RCC 7860 (cell line): ENCODE measurements around the gene PHOSPHO1.
"Not testable (repeated sequence)": the region's sequence is repeated elsewhere in the genome, so short reads cannot be mapped to it uniquely, and the experiment has no call there.

ENCODE experiments used
- DNase-seq: peaks from one replicate; pipeline ENCODE4 v3.0.0-alpha.2; 2015; ENCODE audit warnings: low spot score
- FAIRE-seq: peaks from 2 replicates; lab custom pipeline; 2012; peaks lifted over from hg19 to GRCh38; lab: Jason Lieb, UNC

Gene PHOSPHO1

DNA sequence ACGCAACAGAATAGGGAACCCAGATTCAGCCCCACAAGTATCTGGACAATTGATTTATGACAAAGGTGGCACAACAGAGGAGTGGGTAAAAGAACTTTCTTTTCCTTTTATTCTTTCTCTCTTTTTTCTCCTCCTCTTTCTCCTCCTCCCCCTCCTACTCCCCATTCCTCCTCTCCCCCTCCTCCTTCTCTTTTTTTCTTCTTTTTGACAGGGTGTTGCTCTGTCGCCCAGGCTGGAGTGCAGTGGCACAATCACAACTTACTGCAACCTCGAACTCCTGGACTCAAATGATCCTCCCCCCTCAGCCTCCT, 36.3 kb downstream of the PHOSPHO1 start:
- no peak for FAIRE-seq

DNA sequence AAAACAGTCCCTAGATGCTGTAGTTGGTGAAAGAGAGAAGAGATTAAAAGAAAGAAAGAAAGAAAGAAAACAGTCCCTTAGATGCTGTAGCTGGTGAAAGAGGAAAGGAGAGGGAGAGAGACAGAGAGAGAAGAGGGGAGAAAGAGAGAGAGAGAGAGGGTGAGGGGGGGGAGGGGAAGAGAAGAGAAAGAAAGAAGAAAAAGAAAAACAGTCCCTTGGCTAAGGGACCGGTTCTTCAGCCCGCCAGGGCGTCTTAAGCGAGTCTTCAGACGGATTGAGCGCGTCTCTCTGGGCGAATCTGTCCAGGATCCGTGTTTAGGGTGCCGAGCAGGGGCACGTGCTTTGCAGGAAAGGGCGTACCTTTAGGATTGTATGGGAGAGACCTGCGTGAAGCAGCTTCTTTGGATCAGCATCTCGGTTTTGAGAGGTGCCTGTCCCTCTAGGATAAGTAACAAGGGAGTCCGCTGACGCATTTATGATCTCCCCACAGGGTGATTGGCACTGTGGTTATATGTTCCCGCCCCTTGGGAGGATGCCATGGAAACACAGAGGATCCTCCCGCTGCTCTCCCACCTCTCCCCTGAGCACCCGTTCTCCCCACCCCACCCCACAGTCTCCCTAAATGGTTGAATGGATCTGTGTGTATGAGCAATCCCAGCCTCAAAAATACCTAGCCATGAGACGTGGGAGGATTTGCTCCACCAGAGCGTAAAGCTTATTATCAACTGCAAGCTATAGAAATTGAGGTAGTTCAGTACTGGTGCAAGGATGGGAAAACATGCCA, 36.9 kb downstream of the PHOSPHO1 start:
- FAIRE-seq (peak; percentile 95), DNase-seq (peak; percentile 98)

More for the DNA sequence above, 36.3 kb downstream of the PHOSPHO1 start:
- DNase-seq = no peak

DNA sequence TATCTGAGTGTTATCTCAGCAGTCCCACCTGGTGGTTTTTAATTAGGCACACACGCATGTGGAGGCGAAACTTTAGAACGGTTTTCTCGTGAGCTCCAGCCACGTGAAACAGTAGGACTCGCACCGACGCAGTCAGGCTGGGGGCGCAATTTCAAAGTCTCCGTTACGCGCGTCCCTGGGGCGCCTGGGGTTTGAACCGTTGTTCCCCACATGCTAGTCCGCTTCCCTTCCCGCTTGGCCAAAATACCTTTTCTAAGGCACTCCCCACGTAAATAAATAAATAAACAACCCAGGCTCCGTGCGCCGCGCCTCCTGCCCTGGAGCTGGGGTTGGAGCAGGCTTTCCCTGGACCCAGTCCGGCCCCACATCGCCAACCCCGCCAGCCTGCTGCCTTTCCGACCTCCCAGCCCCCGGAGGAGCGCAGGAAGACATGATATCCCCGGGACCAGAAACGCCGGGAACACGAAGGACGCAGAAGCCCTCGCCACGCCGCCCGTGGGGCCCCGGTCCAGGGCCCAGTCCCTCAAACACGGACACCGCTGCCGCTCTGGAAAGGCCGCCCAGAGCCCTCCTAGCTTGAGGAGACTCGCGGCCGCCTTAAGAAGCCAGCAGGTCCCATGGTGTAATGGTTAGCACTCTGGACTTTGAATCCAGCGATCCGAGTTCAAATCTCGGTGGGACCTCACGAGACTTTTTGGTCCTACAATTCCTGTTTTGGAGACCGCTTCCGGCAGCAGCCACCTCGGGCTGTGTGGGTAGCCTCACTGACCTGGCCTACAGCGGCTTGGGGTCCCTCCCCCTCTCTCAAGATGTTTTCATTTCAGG, 38.5 kb downstream of the PHOSPHO1 start:
- FAIRE-seq = no peak
- peak; percentile 86 for DNase-seq

DNA sequence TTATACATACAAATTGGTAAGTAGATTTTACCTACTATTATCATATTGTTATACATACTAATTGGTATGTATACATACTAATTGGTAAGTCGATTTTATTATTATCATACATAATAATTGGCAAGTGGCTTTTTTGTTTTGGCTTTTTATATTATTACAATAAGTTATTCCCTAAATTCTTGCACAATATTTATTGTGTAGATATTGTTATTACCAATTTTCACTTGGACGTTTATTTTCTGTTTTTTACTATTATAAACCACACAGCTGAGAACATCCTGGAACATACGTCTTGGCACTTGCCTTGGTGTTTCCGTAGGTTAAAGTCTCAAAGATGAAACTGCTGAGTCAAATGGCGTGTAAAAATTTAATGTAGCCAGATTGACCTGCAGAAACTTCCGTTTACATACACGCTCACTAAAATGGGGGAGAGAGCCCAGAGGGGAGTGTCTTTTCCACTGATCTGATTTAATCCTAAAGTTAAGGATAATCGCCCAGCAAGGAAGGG, 39.1 kb downstream of the PHOSPHO1 start:
- DNase-seq (no peak), FAIRE-seq (peak; percentile 20)

DNA sequence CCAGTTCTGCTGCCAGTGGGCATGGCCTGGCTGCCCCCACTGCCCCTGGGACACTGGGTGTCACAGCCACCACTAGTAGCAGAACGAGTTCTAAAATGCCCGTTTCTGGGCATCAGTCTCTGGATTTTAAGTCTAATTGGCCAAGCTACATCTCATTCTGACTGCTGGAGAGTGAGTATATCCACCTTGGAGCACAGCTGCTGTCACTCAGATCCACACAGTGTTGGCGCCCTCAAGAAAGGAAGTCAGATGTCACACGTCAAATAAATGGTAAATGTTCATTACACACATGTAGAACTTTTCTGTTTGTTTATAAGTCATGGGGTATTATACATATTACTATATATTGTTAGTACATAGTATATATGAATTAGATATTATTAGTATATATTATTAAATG, 39.7 kb downstream of the PHOSPHO1 start:
- DNase-seq (no peak), FAIRE-seq (no peak)

DNA sequence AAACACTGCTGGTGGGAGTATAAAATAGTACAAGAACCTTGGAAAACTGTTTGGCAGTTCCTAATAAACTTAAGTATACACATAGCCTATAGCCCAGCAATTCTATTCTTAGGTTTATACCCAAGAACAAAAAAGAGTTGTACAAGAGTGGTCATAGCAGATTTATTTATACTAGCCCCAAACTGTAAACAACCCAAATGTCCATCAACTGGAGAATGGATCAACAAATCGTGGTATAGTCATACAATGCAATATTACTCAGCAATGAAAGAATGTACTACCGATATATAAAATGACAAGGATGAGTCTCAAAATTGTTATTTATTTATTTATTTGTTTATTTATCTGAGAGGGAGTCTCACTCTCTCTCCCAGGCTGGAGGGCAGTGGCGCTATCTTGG, 43.3 kb downstream of the PHOSPHO1 start:
- no peak for DNase-seq
- FAIRE-seq = no peak

DNA sequence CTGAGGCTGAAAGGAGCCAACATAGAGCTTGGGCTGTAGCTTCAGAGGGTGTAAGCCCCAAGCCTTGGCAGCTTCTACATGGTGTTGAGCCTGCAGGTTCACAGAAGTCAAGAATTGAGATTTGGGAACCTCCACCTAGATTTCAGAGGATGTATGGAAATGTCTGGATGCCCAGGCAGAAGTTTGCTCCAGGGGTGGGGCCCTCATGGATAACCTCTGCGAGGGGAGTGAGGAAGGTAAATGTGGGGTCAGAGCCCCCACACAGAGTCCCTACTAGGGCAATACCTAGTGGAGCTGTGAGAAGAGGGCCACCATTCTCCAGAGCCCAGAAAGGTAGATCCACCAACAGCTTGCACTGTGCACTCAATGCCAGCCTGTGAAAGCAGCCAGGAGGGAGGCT, 45.2 kb downstream of the PHOSPHO1 start:
- FAIRE-seq, DNase-seq: not testable (repeated sequence)

DNA sequence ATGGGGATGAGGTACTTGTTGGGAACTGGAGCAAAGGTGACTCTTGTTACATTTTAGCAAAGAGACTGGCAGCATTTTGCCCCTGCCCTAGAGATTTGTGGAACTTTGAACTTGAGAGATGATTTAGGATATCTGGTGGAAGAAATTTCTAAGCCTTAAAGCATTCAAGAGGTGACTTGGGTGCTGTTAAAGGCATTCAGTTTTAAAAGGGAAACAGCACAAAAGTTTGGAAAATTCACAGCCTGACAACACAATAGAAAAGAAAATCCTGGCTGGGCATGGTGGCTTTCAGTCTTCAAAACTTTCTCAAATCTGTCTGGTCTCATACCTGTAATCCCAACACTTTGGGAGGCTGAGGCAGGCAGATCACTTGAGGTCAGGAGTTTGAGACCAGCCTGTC, 46.1 kb downstream of the PHOSPHO1 start:
- DNase-seq, FAIRE-seq: not testable (repeated sequence)

DNA sequence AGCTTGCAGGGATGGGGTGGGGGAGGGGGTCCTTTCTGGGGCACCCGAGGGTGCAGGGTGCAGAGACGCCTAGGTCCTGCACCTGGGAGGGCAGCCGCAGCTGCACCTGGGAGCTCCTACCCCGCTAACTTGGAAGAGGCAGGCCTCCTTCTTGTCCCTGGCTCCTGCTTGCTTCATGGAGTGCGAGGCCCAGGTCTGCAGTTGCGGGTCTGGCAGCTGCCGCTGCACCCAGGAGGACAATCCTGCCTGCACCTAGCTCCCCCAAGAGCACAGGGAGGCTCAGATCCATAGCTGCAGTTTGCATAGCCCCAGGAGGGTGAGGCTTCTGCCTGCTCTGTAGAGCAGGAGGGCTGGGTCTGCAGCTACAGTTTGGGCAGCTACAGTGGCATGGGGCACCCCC, 46.8 kb downstream of the PHOSPHO1 start:
- DNase-seq (no peak), FAIRE-seq (no peak)

DNA sequence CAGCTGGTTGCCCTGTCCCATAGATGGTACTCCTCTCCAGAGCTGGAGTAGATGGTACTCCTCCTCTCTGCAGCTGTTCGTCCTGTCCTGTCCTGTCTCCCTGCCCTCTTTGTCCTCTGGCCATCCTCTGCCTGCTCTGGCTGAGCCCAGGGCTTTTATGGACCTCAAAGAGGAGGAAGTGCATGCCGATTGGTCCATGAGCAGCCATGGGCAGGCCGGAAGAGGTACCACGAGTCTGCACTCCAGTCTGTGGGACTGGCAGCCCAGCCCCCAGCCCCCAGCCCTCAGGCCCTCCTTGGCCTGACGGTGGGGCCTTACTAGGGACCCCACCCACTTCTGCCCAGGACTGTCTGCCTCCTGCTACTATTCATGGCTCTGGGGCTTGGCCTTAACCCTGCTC, 47.2 kb downstream of the PHOSPHO1 start:
- FAIRE-seq (no peak), DNase-seq (no peak)

DNA sequence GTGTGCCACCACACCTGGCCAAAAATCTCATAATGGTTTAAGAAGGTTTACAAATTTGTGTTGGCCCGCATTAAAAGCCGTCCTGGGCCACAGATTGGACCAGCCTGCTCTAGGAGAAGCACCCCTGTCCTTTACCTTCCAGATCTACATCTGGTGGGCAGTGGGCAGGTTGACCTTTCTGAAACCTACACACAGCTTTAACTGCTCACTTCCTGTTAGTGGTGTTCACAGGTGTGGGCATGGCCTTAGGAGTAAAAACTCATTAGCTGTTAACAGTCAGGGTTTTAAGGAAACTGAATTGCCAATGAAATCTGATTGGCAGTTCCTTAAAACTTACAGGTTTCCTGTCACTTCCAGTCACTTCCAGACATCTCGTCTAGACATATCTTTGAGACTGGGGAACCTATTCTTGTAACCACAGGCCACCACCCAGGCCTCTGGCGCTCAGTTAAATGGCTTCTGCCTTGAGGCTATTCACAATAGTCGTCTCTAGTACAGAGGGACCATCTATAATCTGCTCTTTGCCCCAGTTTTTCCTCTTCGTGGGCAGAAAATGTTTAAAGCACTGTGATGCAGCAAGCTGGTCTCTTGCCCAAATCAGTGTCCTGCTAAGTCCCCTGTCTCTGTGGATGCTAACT, 49.5 kb downstream of the PHOSPHO1 start:
- no peak for FAIRE-seq
- no peak for DNase-seq

DNA sequence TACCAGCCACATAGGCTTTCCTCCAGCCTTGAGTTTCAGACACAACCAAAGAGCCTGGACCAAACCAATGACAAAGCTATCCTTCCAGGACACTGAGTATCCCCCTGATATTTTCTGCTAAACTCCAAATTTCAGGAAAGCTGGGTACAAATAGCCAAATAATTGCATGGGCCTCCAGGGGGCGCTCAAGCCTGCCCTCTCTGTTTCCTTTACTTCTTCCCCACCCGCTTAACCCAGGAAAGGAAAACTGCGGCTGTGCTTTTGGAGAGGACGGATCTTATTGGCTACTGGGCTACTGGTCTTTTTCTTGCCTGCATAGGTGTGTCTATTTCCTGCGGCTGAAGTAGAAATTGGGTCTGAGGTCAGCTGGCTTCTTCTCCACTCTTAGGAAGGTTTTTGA, 50.3 kb downstream of the PHOSPHO1 start:
- DNase-seq (peak; percentile 46), FAIRE-seq (peak; percentile 47)

DNA sequence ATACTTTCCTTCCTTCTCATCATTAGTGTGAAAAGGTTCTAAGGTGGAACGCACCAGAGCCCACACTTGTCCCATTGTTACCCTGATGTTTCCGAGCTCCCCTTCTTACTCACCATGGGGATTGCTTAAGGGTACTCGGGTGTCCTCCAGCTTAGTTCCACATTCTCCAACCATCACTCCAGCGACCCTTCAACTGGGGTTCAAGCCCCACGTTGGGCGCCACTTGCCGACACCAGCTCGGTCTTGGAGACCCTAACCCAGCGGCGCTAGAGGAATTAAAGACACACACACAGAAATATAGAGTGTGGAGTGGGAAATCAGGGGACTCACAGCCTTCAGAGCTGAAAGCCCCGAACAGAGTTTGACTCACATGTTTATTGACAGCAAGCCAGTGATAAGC, 54.6 kb downstream of the PHOSPHO1 start:
- FAIRE-seq, DNase-seq: not testable (repeated sequence)
